ENCODE results near the gene NOTCH3. TPM values are rescaled to one million over a fixed set of nuclear protein-coding genes. Genes with fewer than 3 reads are reported as not detected.

Gene NOTCH3
- total RNA-seq, 1 experiment from 2014 or later, result 164 TPM

DNA sequence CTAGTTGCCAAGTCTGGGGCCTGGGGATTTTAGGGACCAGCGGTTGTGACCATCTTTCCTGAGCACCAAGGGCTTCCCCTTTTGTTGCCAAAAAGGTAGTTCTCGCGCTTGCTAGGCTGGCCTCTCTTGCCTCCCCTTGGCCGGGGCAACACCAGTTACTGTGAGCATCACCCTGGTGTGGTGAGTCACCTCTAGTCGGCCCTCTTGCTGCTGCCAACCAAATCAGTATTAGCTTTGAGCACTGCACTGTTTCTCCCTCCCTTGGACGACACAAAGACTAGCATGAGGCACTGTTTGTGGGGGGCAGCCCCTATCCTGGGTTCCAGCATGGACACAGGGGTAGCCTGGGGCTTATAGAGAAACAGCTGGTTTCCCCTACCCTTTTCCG lies 86.6 kb downstream of the NOTCH3 start:
- Histone ChIP-seq H3K4me1 (ENCODE audit: insufficient read depth, low read length) (no peaks in the 10 kb centered on the region), H2AFZ (ENCODE audit: low read length) (no peak overlapping the region), H4K5ac (ENCODE audit: insufficient read length, low read depth, low read length) (no peak overlapping the region), H2BK120ac (ENCODE audit: low read depth, low read length, poor library complexity, severe bottlenecking) (no peak overlapping the region), H4K20me1 (ENCODE audit: control insufficient read depth, insufficient read depth, insufficient read length) (no peaks in the 10 kb centered on the region), H4K8ac (replicated peaks; ENCODE audit: insufficient read length, low read depth, low read length) (no peak overlapping the region), H2BK15ac (ENCODE audit: low read depth, low read length) (no peak overlapping the region), H2BK12ac (ENCODE audit: insufficient read length, low read depth, low read length) (no peak overlapping the region), H3K18ac (ENCODE audit: insufficient read length, low read depth, low read length) (no peak overlapping the region), H4K91ac (ENCODE audit: insufficient read length, low read depth, low read length) (no peak overlapping the region), H2BK20ac (ENCODE audit: low read depth, low read length, poor library complexity, severe bottlenecking) (no peak overlapping the region), H3K27me3 (ENCODE audit: insufficient read depth, low read length) (no peaks in the 10 kb centered on the region), H3K4me2 (ENCODE audit: insufficient read depth, insufficient read length, low read length) (no peak overlapping the region), H3K27ac (ENCODE audit: insufficient read length, low read depth, low read length) (no peak overlapping the region), H3K79me2 (ENCODE audit: insufficient read depth, low read length) (no peaks in the 10 kb centered on the region), H3K4ac (ENCODE audit: low read depth, low read length) (no peak overlapping the region), H3K9ac (ENCODE audit: extremely low read depth, insufficient read length, low read length) (no peak overlapping the region), H3K79me1 (ENCODE audit: insufficient read depth, low read depth, low read length, poor library complexity, severe bottlenecking) (no peaks in the 10 kb centered on the region), H2AK5ac (ENCODE audit: insufficient read length, low read length) (no peak overlapping the region), H3K23me2 (ENCODE audit: insufficient read length, low read depth, low read length, poor library complexity, severe bottlenecking) (no peaks in the 10 kb centered on the region), H3K56ac (ENCODE audit: insufficient read length, low read depth, low read length) (no peak overlapping the region), H3K23ac (ENCODE audit: insufficient read length, low read depth, low read length) (no peak overlapping the region), H3K9me3 (ENCODE audit: control insufficient read depth, low read depth, low read length) (no peaks in the 10 kb centered on the region), H2BK5ac (ENCODE audit: insufficient read length, low read length) (no peak overlapping the region), H3K14ac (ENCODE audit: insufficient read depth, low read length) (no peak overlapping the region), H3T11ph (ENCODE audit: low read length) (no peak overlapping the region)
- WGBS (ENCODE audit: extremely low coverage, insufficient read length, low lambda C conversion rate), result no CpG with 5 or more reads among the region's 7 CpGs
- TF ChIP-seq, protein P1, sequence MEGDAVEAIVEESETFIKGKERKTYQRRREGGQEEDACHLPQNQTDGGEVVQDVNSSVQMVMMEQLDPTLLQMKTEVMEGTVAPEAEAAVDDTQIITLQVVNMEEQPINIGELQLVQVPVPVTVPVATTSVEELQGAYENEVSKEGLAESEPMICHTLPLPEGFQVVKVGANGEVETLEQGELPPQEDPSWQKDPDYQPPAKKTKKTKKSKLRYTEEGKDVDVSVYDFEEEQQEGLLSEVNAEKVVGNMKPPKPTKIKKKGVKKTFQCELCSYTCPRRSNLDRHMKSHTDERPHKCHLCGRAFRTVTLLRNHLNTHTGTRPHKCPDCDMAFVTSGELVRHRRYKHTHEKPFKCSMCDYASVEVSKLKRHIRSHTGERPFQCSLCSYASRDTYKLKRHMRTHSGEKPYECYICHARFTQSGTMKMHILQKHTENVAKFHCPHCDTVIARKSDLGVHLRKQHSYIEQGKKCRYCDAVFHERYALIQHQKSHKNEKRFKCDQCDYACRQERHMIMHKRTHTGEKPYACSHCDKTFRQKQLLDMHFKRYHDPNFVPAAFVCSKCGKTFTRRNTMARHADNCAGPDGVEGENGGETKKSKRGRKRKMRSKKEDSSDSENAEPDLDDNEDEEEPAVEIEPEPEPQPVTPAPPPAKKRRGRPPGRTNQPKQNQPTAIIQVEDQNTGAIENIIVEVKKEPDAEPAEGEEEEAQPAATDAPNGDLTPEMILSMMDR (conservative IDR thresholded peaks at IDR 0.05), result no peak
- DNase-seq, result no peak
- no peaks in the 10 kb centered on the region; a peak in 1 of 5 replicates for H3K9me3 Mint-ChIP-seq
- peaks cover 42 to 87% (median 72%) of the 10 kb centered on the region in 3 experiments; a peak in 6 of 7 replicates for H3K36me3 Mint-ChIP-seq (ENCODE audit: insufficient read depth in 1 of 3, low read depth in 3 of 3)
- H3K4me1 Mint-ChIP-seq, result no peaks in the 10 kb centered on the region
- no peak overlapping the region for H3K4me3 Mint-ChIP-seq
- H3K27ac Mint-ChIP-seq, result peak overlapping the region in 2 of 3 experiments; percentile 39 to 74; a peak in 3 of 7 replicates
- peaks cover 1% of the 10 kb centered on the region; the same call in 1 of the 2 replicates for H3K27me3 Mint-ChIP-seq (ENCODE audit: low read depth)

Measured in H9 (cell line).